Measurements from ENCODE around the gene CGGBP1.
"Not testable (repeated sequence)": the region's sequence is repeated elsewhere in the genome, so short reads cannot be mapped to it uniquely, and the experiment has no call there.

CGGBP1 gene

GRCh38 chr3:88034491-88035275 lies 24.1 kb downstream of the CGGBP1 start:
- DNase-seq (ENCODE audit: low spot score) = no peak

- no peak for DNase-seq (ENCODE audit: low spot score)
Measured at GRCh38 chr3:88033808-88034207, 25.0 kb downstream of the CGGBP1 start.

- no peak for DNase-seq (ENCODE audit: low spot score)
Measured at GRCh38 chr3:88033079-88033478, 25.7 kb downstream of the CGGBP1 start.

GRCh38 chr3:88032245-88032644 lies 26.6 kb downstream of the CGGBP1 start:
- no peak for DNase-seq (ENCODE audit: low spot score)

- DNase-seq (ENCODE audit: low spot score) = no peak
Measured at GRCh38 chr3:88031642-88032077, 27.1 kb downstream of the CGGBP1 start.

- no peak for DNase-seq (ENCODE audit: low spot score)
Measured at GRCh38 chr3:88030210-88030609, 28.6 kb downstream of the CGGBP1 start.

- no peak for DNase-seq (ENCODE audit: low spot score)
Measured at GRCh38 chr3:88028876-88029275, 29.9 kb downstream of the CGGBP1 start.

GRCh38 chr3:88025001-88025552 lies 33.7 kb downstream of the CGGBP1 start:
- DNase-seq (ENCODE audit: low spot score) = no peak

GRCh38 chr3:88019024-88019423 lies 39.8 kb downstream of the CGGBP1 start:
- DNase-seq (ENCODE audit: low spot score) = no peak

- not testable (repeated sequence) for DNase-seq (ENCODE audit: low spot score)
Measured at GRCh38 chr3:88015656-88016055, 43.1 kb downstream of the CGGBP1 start.

GRCh38 chr3:88013592-88013991 lies 45.2 kb downstream of the CGGBP1 start:
- DNase-seq (ENCODE audit: low spot score) = no peak

GRCh38 chr3:88010810-88011209 lies 48.0 kb downstream of the CGGBP1 start:
- no peak for DNase-seq (ENCODE audit: low spot score)

- DNase-seq (ENCODE audit: low spot score) = no peak
Measured at GRCh38 chr3:88009066-88009465, 49.7 kb downstream of the CGGBP1 start.

GRCh38 chr3:88005066-88005465 lies 53.7 kb downstream of the CGGBP1 start:
- DNase-seq (ENCODE audit: low spot score) = no peak

GRCh38 chr3:88003115-88003755 lies 55.6 kb downstream of the CGGBP1 start:
- no peak for DNase-seq (ENCODE audit: low spot score)

GRCh38 chr3:88002448-88002847 lies 56.4 kb downstream of the CGGBP1 start:
- no peak for DNase-seq (ENCODE audit: low spot score)

Data from ecto neural progenitor cell (in vitro differentiated cells).